Neural crest cell (in vitro differentiated cells): ENCODE results near the gene PSMC6. TPM values are rescaled to one million over a fixed set of nuclear protein-coding genes. Genes with fewer than 3 reads are reported as not detected.
A peak's percentile ranks its signal among the peaks of the same experiment; 100 is the strongest.

Source experiments
- DNase-seq: peaks from one replicate; pipeline ENCODE4 v3.0.0; 2021; ENCODE audit warnings: low read depth, mixed read lengths, low spot score
- H3K27ac Mint-ChIP-seq: one replicate; pipeline ENCODE4 v1.8.0; 2021; ENCODE audit warnings: mild to moderate bottlenecking, mixed read lengths; ENCODE audit not compliant: unreplicated experiment
- H3K27me3 Mint-ChIP-seq: 2 replicates; pipeline ENCODE4 v1.8.0; 2021; ENCODE audit warnings: low read depth, mild to moderate bottlenecking, mixed read lengths
- H3K36me3 Mint-ChIP-seq: 2 replicates; pipeline ENCODE4 v1.8.0; 2021; ENCODE audit warnings: low read depth, mild to moderate bottlenecking, mixed read lengths
- H3K4me1 Mint-ChIP-seq: 2 replicates; pipeline ENCODE4 v1.8.0; 2021; ENCODE audit warnings: mixed read lengths
- H3K4me3 Mint-ChIP-seq: one replicate; pipeline ENCODE4 v1.8.0; 2021; ENCODE audit warnings: mild to moderate bottlenecking, mixed read lengths
- H3K9me3 Mint-ChIP-seq: 2 replicates; pipeline ENCODE4 v1.8.0; 2021; ENCODE audit warnings: mixed read lengths
- CTCF ChIP-seq: fragments of 200-600 bp; sonication (generic); conservative IDR thresholded peaks from 2 replicates; pipeline ENCODE4 v1.5.0; 2021; ENCODE audit warnings: antibody characterized with exemption, mild to moderate bottlenecking
- total RNA-seq: library from RNA; stranded (reverse); gene quantifications from 2 replicates; pipeline ENCODE4 v1.2.1, GENCODE V29; 2021

The PSMC6 gene
- total RNA-seq, 1 donor from 2014 or later: 109 TPM

GRCh38 chr14:52678591-52678990 is 28.4 kb upstream of the PSMC6 start:
- H3K27ac Mint-ChIP-seq: no peak overlapping the region
- H3K36me3 Mint-ChIP-seq: no peaks in the 10 kb centered on the region
- TF ChIP-seq CTCF: peak; percentile 61
- H3K4me1 Mint-ChIP-seq: no peaks in the 10 kb centered on the region
- no peaks in the 10 kb centered on the region for H3K27me3 Mint-ChIP-seq
- no peak for DNase-seq
- no peak overlapping the region for H3K4me3 Mint-ChIP-seq
- no peaks in the 10 kb centered on the region for H3K9me3 Mint-ChIP-seq

GRCh38 chr14:52683985-52684520 is 22.9 kb upstream of the PSMC6 start:
- Mint-ChIP-seq H3K4me1 (peaks cover 9% of the 10 kb centered on the region), H3K36me3 (no peaks in the 10 kb centered on the region), H3K27me3 (no peaks in the 10 kb centered on the region), H3K27ac (no peak overlapping the region), H3K4me3 (no peak overlapping the region), H3K9me3 (no peaks in the 10 kb centered on the region)
- no peak for DNase-seq
- TF ChIP-seq CTCF: no peak

GRCh38 chr14:52686176-52686575 is 20.8 kb upstream of the PSMC6 start:
- Mint-ChIP-seq H3K4me3 (no peak overlapping the region), H3K36me3 (no peaks in the 10 kb centered on the region), H3K4me1 (peaks cover 9% of the 10 kb centered on the region), H3K9me3 (no peaks in the 10 kb centered on the region), H3K27ac (no peak overlapping the region), H3K27me3 (no peaks in the 10 kb centered on the region)
- TF ChIP-seq CTCF: no peak
- DNase-seq: no peak

- peaks cover 23% of the 10 kb centered on the region for H3K4me1 Mint-ChIP-seq
Measured at GRCh38 chr14:52690983-52691760, 15.8 kb upstream of the PSMC6 start.

GRCh38 chr14:52692248-52692962 is 14.6 kb upstream of the PSMC6 start:
- no peak for TF ChIP-seq CTCF
- DNase-seq: no peak
- no peaks in the 10 kb centered on the region for H3K27me3 Mint-ChIP-seq
- H3K27ac Mint-ChIP-seq: no peak overlapping the region
- H3K4me1 Mint-ChIP-seq: peaks cover 23% of the 10 kb centered on the region
- H3K36me3 Mint-ChIP-seq: no peaks in the 10 kb centered on the region
- no peaks in the 10 kb centered on the region for H3K9me3 Mint-ChIP-seq
- peak overlapping the region; percentile 14 for H3K4me3 Mint-ChIP-seq

More at GRCh38 chr14:52690983-52691760, 15.8 kb upstream of the PSMC6 start:
- no peaks in the 10 kb centered on the region for H3K36me3 Mint-ChIP-seq
- H3K9me3 Mint-ChIP-seq: no peaks in the 10 kb centered on the region
- no peak for DNase-seq
- no peaks in the 10 kb centered on the region for H3K27me3 Mint-ChIP-seq
- peak overlapping the region; percentile 39 for H3K4me3 Mint-ChIP-seq
- no peak for TF ChIP-seq CTCF
- H3K27ac Mint-ChIP-seq: no peak overlapping the region
